Mononuclear cell (primary cell): ENCODE measurements around the gene IGSF3. TPM values are rescaled to one million over a fixed set of nuclear protein-coding genes. Genes with fewer than 3 reads are reported as not detected.
"Not testable (repeated sequence)": the region's sequence is repeated elsewhere in the genome, so short reads cannot be mapped to it uniquely, and the experiment has no call there.

Experiments used
- H3K27me3 ChIP-seq: 2 replicates; pipeline ENCODE4 v1.6.0; 2011; ENCODE audit warnings: low read length, control low read depth; ENCODE audit not compliant: insufficient read depth
- H3K4me1 ChIP-seq: 2 replicates; pipeline ENCODE4 v1.5.1; 2011; ENCODE audit warnings: mild to moderate bottlenecking, low read length, control low read depth; ENCODE audit not compliant: insufficient read depth
- H3K4me3 ChIP-seq: 2 replicates; pipeline ENCODE4 v1.5.1; 2011; ENCODE audit warnings: mild to moderate bottlenecking, low read length, moderate library complexity
- H3K9me3 ChIP-seq: 2 replicates; pipeline ENCODE4 v1.5.1; 2011; ENCODE audit warnings: low read depth, mild to moderate bottlenecking, control low read depth, low read length
- total RNA-seq: library from RNA; depleted of rRNA; stranded (reverse); fragments of >200 nt; gene quantifications from one replicate; pipeline ENCODE4 v1.2.3, GENCODE V29; 2012

Gene IGSF3
- total RNA-seq, 1 donor, result 0.21 TPM

DNA sequence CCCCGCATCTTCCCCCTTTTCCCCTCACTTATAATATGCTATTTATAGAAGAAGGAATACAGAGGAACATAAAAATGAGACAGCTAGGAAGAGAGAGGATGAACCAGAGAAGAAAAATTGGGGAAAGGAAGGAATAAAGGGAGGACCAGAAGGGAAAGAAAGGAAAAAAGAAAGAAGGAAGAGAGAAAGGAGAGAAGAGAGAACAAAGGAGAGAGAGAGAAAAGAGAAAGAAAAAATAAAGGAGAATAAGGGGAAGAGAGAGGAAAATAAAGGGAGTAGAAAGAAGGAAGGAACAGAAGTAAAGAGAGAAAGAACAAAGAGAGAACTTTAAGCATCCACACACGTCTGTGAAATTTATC is 11.2 kb upstream of the IGSF3 start:
- Histone ChIP-seq H3K4me1 (no peaks in the 10 kb centered on the region), H3K9me3 (no peaks in the 10 kb centered on the region), H3K4me3 (no peak overlapping the region), H3K27me3 (no peaks in the 10 kb centered on the region)

DNA sequence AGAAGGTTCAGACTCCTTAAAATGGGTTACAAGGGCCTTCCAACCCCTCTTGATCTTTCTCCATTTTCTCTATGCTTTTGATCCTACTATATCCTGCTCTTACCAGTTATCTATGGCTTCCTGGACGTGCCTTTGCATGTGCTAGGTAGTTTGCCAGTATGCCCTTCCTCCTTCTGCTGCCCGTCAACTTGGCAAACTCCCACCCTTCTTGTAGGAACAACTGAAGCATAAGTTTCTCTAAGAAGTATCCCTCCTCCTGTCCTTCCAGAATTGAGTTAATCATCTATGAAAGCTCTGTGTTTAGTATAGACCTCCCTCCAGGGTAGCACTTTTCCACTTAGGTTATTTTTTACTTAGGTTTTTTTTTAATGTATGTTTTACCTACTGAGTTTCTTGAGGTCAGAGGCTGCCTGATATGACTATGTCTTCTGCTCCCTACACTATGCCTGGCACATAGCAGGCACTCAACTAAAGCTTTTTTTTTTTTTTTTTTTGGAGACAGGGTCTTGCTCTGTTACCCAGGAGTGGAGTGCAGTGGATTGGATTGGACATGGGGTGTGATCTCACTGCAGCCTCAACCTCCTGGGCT is 10.0 kb upstream of the IGSF3 start:
- H3K27me3 ChIP-seq, result no peaks in the 10 kb centered on the region
- H3K4me1 ChIP-seq, result no peaks in the 10 kb centered on the region
- H3K4me3 ChIP-seq, result no peak overlapping the region
- no peaks in the 10 kb centered on the region for H3K9me3 ChIP-seq

GRCh38 chr1:116676291-116676690 is 8.8 kb upstream of the IGSF3 start:
- Histone ChIP-seq H3K4me1 (no peaks in the 10 kb centered on the region), H3K4me3 (no peak overlapping the region), H3K9me3 (no peaks in the 10 kb centered on the region), H3K27me3 (no peaks in the 10 kb centered on the region)

DNA sequence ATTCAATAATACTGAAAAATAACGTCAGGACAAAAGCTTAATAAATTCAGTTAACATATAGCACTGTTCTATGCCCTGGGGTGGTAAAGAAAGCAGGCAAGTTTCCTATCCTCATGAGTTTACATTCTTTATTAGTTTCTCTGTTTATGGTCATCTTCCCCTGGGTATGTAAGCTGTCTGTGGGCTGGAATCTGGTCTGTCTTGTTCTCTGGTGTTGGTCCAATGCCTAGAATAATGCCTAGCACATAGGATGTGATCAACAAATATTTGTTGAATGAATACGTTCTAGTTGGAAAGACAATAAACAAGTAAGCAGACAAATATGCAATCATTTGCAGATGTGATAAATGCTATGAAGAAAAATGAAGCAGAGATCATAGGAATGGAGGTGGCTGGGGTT is 7.2 kb upstream of the IGSF3 start:
- Histone ChIP-seq H3K9me3 (no peaks in the 10 kb centered on the region), H3K4me3 (no peak overlapping the region), H3K27me3 (no peaks in the 10 kb centered on the region), H3K4me1 (no peaks in the 10 kb centered on the region)

- Histone ChIP-seq H3K4me1 (no peaks in the 10 kb centered on the region), H3K9me3 (no peaks in the 10 kb centered on the region), H3K27me3 (no peaks in the 10 kb centered on the region), H3K4me3 (no peak overlapping the region)
Measured at GRCh38 chr1:116674011-116674531, 6.5 kb upstream of the IGSF3 start.

DNA sequence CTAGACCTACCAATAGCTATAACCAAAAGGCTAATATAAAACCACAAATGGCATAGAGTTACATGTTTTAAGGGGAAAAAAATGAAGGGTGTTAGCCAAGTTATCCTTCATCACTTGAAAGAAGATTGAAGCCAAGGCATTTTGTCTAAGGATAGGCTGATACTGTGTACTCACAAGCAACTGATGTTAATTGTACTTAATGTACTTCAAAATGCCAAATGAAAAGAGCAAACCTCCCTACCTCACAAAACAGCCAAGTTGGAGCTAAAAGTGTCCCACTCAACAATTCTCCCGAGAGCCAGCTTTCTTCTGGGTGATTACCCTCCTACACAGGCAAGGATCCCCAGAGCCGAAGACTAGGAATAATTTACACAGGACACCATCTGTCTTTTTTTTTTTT is 4.4 kb upstream of the IGSF3 start:
- Histone ChIP-seq H3K9me3 (no peaks in the 10 kb centered on the region), H3K4me3 (no peak overlapping the region), H3K4me1 (peaks cover 4% of the 10 kb centered on the region), H3K27me3 (peaks cover 12% of the 10 kb centered on the region)

DNA sequence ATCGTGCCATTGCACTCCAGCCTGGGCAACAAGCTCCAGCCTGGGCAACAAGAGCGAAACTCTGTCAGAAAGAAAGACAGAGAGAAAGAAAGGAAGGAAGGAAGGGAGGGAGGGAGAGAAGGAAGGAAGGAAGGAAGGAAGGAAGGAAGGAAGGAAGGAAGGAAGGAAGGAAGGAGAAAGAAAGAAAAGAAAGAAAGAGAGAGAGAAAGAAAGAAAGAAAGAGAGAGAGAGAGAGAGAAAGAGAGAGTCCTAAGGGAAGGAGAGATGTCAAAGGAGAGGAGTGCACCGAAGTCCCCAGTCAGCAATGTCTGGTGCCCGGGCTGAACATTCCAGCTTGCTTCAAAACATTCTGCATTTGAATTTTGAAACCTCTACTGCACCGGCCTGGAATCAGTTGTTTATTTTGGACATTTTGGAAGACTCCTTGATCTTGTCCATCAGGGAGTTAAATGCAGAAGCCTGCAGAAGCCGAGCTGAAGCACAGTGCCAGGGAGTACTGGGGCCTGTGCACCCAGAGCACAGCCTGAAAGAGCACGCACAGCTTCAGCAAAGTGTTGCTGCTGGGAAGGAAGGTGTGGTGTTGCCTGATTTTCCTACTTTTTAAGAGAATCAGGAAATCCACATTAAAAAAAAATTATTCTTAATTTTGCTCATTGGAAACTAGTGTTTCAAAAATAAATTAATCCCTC is 3.7 kb upstream of the IGSF3 start:
- Histone ChIP-seq H3K4me1 (peaks cover 11% of the 10 kb centered on the region), H3K9me3 (no peaks in the 10 kb centered on the region), H3K27me3 (peaks cover 19% of the 10 kb centered on the region), H3K4me3 (no peak overlapping the region)

- peaks cover 46% of the 10 kb centered on the region for H3K27me3 ChIP-seq
- no peaks in the 10 kb centered on the region for H3K9me3 ChIP-seq
- peaks cover 14% of the 10 kb centered on the region for H3K4me1 ChIP-seq
- no peak overlapping the region for H3K4me3 ChIP-seq
Measured at GRCh38 chr1:116668277-116668676, 744 bp upstream of the IGSF3 start.

- peaks cover 47% of the 10 kb centered on the region for H3K27me3 ChIP-seq
- no peaks in the 10 kb centered on the region for H3K9me3 ChIP-seq
Measured at GRCh38 chr1:116667078-116667574, 407 bp downstream of the IGSF3 start.

DNA sequence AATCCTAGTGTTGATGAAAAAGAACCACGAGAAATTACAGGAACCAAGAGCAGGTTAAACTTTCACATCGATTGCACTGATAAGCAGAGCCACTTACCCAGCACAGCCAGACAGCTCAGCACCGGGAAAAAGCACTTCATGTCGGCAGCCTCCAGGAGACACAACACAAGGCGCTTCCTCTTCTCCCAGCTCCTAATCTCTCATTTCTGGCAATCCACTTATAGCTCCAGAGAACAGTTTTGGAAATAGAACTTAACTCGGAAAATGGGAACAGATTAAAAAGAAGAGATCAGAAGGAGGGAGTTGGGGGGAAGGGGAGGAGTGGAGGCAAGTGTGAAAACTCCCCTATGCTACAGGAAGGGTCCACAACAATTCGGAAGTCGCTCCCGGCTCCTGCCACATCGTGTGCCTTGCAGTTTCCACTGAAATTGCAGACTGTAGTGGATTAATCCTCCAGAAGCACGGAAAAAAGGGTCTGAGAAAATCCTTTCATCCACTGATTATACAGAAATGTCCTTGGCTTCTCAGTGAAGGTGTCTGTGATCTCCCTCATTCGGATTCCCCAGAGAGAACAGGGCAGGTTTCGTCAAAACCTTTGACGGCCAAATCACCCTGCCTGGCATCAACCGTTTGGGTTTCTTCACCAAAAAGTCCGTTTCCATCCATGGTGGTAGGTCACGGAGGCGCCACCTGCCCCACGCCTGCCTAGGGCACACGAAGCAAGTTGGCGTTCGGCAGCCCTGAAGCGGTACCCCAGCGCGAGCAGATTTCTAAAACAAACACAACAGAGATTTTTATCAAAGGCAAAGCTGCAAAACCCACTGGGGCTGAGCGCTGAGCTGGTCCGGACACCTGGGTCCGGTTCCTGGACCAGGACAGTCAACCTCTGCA is 1.1 kb downstream of the IGSF3 start:
- peak overlapping the region; percentile 29 for H3K4me3 ChIP-seq
- H3K4me1 ChIP-seq, result peaks cover 14% of the 10 kb centered on the region
- H3K27me3 ChIP-seq, result peaks cover 47% of the 10 kb centered on the region
- H3K9me3 ChIP-seq, result no peaks in the 10 kb centered on the region

More at GRCh38 chr1:116667078-116667574, 407 bp downstream of the IGSF3 start:
- Histone ChIP-seq H3K4me1 (peaks cover 14% of the 10 kb centered on the region), H3K4me3 (peak overlapping the region; percentile 29)

DNA sequence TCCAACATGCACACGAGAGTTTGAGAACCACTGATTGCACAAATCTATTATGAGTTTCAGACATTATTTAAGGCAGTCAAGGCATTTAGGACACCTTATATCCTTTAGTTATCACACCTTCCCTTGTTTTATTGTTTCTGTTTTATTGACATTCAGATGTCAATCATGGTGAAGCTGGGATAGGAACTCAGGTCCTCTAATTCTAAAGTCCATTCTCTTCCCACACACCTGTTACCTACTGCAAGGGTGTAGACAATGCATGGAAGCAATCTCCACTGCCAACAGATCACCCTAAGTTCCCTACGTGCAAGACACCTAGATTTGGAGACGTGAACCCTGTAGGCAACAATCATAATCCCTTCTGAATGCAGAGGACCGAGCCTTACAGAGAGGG is 2.6 kb downstream of the IGSF3 start:
- Histone ChIP-seq H3K4me3 (no peak overlapping the region), H3K4me1 (peaks cover 14% of the 10 kb centered on the region), H3K27me3 (peaks cover 47% of the 10 kb centered on the region)

DNA sequence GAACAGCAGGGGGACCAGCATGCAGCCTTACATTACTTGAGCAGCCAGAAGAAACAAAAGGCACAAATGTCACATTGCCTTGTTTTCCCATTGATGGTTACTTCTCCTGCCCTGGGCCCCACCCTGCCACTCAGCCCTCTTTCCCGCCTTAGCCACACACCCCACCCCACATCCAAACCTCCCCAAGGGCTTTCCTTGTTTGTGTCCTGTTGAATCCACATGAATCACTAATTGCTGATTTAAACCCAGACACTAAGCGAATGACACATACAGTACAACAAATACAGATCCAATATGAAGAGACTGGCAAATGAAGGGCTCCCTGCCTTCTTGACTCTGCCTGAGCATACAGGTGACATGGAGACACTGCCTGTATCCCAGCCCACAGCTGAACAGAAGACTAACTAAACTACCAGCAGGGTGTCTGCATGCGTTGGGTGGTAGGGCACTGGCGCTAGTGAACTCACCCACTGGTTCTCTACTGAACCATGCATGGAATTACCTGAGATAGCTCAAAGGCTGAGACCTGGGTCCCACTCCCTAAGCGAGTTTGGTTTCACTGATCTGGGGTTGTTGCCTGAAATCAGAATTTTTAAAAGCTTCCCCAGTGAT is 3.1 kb downstream of the IGSF3 start:
- no peaks in the 10 kb centered on the region for H3K9me3 ChIP-seq
- H3K4me1 ChIP-seq, result peaks cover 14% of the 10 kb centered on the region
- peaks cover 47% of the 10 kb centered on the region for H3K27me3 ChIP-seq
- no peak overlapping the region for H3K4me3 ChIP-seq

More for the DNA sequence above, 2.6 kb downstream of the IGSF3 start:
- H3K9me3 ChIP-seq, result no peaks in the 10 kb centered on the region

GRCh38 chr1:116663821-116664220 is 3.7 kb downstream of the IGSF3 start:
- Histone ChIP-seq H3K4me1 (peaks cover 14% of the 10 kb centered on the region), H3K9me3 (no peaks in the 10 kb centered on the region), H3K27me3 (peaks cover 47% of the 10 kb centered on the region), H3K4me3 (no peak overlapping the region)

- no peaks in the 10 kb centered on the region for H3K9me3 ChIP-seq
- peaks cover 33% of the 10 kb centered on the region for H3K27me3 ChIP-seq
- peaks cover 7% of the 10 kb centered on the region for H3K4me1 ChIP-seq
- H3K4me3 ChIP-seq, result no peak overlapping the region
Measured at GRCh38 chr1:116661633-116662032, 5.9 kb downstream of the IGSF3 start.

GRCh38 chr1:116658645-116659044 is 8.9 kb downstream of the IGSF3 start:
- H3K9me3 ChIP-seq, H3K4me3 ChIP-seq: not testable (repeated sequence)

More at GRCh38 chr1:116658645-116659044, 8.9 kb downstream of the IGSF3 start:
- H3K4me1 ChIP-seq, H3K27me3 ChIP-seq: not testable (repeated sequence)
